Mammary epithelial cell (primary cell): ENCODE results near the gene SLC22A16.

Experiments
- CTCF ChIP-seq, 2 donors: IDR thresholded peaks in 1 of 2; conservative IDR thresholded peaks in 1 of 2; 2 replicates each; pipeline ENCODE4 v1.5.1; 2011 to 2012; ENCODE audit warnings: inconsistent platforms in 2 of 2, low read length in 2 of 2, mild to moderate bottlenecking in 2 of 2, control low read depth in 1 of 2, low read depth in 1 of 2; ENCODE audit not compliant: insufficient read depth in 1 of 2; ENCODE audit errors: extremely low read depth in 1 of 2
- EZH2 ChIP-seq: IDR thresholded peaks from 2 replicates; pipeline ENCODE4 v1.6.1; 2012; ENCODE audit warnings: low read length, inconsistent platforms, borderline replicate concordance

GRCh38 chr6:110389689-110390382, 86.6 kb downstream of the SLC22A16 start:
- TF ChIP-seq CTCF (conservative IDR thresholded peaks at IDR 0.05 in 1 of 2, IDR thresholded peaks at IDR 0.05 in 1 of 2; ENCODE audit: extremely low read depth in 1 of 2, insufficient read depth in 1 of 2, low read depth in 1 of 2, low read length in 2 of 2) (no peak), EZH2 (no peak)
